Germinal center (tissue), 1 donor: ENCODE measurements around the gene LGR6.

ENCODE experiments used
- DNase-seq: peaks from one replicate; pipeline ENCODE4 v3.0.0; 2012; ENCODE audit warnings: mixed read lengths, low spot score

LGR6 gene

DNA sequence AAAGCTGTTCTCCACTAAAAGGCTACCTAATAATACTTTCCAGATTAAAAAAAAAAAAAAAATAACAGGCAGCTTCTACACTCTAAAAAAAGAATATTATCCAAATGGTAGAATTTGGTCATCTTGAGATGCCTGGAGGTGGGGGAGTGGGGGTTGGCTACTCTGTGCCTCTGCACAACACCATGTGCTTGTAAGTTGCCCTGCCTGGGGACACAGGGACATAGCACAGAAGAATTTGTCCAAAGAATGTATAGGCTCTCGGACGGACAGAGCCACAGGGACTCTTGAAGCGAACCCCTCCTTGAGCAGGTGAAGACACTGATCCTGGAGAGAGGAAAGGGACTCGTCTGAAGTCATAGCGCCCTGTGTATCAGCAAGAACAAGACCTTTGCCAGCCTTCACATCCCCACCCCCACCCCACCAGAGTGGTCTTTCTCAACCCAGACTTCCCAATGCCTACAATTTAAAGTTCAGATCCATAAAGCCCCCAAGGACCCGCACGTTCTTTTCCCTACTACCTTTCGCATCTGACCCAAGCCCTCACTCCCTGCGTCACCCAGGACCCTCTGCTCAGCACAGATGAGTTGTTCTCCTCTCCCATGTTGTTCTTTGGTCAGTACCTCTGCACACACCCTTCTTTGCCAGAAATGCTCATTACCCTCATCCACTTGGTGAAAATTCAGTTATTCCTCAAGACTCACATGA is 72.6 kb downstream of the LGR6 start:
- no peak for DNase-seq

DNA sequence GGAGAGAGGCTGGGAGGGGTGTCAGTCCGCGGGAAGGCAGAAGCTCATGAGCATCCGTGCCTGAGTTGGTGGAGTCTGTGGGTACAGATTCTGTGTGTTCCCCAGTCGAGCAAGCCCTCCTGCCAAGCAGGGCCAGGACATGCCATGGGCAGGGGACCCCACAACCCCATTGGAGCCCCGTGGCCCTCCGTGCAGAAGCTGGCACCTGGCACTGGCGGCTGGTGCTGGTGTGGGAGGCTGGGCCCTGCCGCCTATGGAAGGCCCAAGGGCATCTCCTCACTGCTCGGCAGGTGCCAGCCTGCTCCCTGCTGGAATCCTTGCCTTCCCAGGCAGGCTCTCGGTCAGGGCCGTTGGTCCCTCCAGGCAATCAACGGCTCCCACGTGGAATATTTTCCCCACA is 74.4 kb downstream of the LGR6 start:
- no peak for DNase-seq

DNA sequence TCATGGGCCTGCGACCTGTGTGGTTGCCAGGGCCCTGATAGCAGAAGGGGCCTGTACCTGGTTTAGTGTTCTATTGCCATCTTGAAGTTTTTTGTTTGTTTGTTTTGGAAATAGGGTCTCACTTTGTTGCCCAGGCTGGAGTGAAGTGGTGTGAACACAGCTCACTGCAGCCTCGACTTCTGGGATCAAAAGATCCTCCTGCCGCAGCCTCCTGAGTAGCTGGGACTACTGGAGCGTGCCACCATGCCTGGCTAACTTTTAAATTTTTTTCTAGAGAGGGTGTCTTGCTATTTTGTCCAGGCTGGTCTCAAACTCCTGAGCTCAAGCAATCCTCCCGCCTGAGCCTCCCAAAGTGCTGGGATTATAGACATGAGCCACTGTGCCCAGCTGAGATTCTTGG is 75.2 kb downstream of the LGR6 start:
- no peak for DNase-seq

DNA sequence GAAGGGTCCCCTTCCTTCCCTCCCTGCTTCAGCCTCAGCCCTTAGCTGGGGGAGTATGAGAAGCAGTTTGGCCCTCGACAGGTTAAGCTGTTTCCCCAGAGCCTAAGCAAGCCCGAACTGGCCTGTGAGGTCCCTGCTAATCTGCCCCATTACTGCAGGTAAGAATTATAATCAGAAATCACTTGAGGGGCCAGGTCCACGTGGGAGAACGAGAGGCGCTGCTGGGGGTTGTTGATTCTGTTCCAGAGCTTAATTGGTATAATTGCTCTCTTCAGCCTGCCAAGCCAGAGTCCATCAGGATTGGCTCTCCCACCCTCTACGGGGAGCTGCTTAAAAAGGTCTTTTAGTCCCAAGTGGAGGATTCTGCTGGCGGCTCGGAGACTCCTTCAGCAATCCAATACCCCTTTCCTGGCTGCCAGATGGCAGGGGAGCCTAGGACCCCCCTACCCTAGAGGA is 77.3 kb downstream of the LGR6 start:
- no peak for DNase-seq

DNA sequence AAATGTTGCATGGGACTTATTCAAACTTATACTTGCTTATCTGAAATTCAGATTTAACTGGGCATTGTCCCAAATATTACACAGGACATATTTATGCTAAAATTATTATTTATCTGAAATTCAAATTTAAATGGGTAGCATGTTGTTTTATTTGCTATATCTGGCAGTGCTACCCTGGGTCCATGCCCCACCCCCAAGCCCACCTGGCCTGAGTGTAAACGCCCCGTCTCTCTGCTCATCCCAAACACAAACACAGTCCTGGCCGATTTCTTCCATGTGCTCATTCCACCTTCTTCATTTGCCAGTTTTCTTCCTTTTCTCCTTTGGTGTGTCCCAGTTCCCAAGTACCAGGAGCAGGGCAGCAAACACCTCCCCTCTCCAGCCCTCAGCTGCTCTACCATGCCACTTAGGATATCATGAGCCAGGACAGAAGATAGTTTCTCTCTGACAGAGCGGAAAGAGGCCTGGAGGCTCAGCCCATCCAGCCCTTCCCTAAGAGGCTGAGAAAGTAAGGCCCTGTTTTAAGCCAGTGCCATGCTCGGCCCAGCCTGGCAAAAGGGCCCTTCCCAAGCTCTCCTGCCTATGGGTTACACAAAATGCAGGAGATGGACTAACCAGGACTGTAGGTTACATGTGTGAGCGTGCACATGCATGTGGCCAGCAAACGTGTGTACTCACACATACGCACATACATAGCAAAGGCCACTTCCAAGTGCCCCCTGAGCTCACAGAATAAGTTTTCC is 78.7 kb downstream of the LGR6 start:
- no peak for DNase-seq

DNA sequence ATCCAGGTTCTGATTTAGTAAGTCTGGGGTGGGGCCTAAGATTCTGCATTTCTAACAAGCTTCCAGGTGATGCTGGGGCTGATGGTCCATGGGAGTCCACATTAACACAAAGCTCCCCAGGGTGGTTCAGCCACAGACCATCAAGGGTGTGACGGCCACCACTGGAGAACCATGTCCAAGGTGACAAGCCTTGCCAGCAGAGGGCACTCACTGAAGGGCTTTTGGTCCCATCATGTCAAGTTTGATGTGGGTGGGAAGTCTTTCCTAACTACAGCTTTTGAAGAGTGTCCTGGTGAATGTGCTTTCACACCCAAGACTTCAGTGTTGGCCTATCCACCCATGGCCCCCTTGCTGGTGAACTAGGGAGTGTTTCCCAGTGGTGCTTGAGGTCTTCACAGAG is 81.0 kb downstream of the LGR6 start:
- peak; percentile 26 for DNase-seq

DNA sequence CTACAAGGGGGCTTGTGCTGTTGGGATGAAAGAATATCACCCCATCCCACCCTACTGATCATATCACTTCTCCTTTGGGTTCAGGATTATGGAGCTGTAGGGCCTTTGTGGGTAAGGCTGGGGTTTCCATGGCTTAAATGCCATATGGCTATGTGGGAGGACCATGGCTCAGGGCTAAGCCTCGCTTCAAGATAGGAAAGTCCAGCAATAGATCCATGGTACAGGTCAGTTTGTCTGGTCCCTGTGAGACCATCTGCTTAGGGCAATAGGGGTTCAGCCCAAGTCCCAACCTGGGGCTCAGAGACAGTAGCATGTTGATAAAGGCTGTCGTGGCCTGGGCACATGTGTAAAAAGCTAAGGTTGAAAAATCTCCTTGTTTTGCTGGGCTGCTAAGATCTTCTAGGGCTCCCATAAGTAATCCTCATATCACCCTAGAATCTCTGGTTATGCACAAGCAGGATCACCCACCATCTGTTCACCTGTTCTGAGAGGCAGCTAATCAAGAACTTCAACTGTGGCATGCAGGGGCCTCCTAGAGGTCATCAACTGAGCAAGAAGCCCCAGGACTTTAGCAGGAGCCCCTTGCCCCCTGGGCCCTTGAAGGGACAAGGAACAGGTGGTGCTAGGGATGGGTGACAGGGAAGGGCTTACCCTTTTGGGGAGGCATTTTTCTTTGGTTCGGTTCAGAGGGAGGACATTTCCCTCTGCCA is 81.6 kb downstream of the LGR6 start:
- no peak for DNase-seq

DNA sequence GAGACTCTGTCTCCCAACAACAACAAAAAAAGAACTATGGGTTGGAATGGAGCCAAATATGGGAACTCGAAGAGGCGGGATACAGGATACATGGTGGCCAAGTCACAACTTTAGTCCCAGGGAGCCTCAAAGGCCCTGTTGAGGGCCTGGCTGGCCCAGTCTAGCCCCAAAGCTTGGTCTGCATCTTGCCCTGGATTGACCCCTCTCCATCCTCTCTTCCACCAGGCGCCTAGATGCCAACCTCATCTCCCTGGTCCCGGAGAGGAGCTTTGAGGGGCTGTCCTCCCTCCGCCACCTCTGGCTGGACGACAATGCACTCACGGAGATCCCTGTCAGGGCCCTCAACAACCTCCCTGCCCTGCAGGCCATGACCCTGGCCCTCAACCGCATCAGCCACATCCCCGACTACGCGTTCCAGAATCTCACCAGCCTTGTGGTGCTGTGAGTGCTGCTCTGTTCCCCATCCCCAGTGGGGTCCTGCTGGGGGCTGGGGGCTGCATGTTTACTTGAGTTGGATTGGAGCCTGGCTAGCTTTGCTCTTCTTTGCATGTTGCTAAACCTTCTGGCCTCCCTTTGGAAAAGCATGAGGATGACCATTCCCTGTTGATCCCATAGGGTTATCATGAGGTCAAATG is 82.6 kb downstream of the LGR6 start:
- no peak for DNase-seq

DNA sequence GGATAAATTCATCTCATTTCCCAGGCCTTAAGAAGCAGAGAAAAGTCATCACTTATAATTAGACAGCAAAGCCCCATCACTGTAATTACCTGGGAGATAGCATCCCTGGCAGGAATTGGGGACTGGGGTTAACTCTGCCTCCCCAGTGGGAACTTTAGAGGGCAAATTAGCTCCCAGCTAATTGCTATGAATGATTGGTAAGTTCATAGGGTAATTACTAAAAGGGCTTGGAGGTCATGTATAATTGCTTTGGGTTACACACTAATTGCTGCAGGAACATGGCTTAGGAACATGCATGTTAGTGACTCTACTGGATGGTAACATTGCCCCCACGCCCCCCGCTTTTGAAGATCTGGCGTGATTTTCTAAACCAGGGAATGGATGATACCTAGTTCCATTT is 83.3 kb downstream of the LGR6 start:
- DNase-seq: no peak

DNA sequence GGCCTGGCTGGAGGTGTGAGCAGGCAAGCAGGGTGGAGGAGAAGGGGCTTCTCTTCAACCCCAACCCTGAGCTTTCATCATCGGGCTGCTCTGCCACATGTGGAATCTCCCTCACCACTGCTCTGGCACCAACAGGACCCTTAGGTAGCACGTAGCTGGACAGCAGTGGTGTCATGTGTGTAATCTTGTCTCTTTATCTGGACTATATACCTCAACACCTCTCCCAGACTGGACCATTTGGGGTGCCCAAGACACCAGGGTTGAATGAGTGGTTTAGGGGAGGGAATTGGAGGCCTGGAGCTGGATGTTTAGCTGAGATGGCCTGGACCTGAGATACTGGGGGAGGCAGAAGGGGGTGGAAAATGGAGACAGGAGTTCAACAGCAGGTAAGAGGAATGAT is 85.2 kb downstream of the LGR6 start:
- DNase-seq: no peak

DNA sequence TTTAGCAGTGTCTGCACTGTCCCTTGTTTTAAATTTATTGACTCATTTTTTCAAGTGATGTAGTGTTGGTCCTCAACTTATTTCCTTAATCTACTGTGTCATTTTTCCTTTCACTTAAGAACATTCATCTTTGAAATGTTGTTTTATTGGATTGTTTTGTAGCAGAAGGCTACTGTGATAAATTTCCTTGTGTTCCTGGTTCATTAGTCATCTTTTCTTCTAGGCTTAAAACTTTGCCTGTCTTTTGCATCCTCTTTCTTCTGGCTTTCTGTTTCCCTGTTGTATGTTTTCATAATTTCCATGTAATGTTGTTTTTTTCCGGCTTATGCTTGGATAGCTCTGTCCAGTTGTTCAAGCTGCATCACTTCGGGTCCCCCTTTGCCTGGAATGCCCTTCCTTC is 86.2 kb downstream of the LGR6 start:
- no peak for DNase-seq

DNA sequence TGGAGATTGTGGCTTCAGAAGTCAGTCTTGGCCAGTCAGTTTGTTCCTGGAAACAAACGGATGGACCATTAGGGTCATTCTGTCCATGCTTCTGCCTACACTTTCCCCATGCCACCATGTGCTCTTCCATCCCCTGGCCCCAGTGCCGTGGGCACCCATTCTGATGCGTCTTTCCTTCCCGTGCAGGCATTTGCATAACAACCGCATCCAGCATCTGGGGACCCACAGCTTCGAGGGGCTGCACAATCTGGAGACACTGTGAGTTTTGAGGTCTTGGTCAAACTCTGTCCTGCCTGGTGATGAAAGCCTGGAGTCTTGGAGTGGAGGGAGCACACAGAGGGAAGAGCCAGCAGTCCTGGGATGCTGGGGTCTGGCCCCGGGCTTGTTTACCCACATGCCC is 87.0 kb downstream of the LGR6 start:
- no peak for DNase-seq

DNA sequence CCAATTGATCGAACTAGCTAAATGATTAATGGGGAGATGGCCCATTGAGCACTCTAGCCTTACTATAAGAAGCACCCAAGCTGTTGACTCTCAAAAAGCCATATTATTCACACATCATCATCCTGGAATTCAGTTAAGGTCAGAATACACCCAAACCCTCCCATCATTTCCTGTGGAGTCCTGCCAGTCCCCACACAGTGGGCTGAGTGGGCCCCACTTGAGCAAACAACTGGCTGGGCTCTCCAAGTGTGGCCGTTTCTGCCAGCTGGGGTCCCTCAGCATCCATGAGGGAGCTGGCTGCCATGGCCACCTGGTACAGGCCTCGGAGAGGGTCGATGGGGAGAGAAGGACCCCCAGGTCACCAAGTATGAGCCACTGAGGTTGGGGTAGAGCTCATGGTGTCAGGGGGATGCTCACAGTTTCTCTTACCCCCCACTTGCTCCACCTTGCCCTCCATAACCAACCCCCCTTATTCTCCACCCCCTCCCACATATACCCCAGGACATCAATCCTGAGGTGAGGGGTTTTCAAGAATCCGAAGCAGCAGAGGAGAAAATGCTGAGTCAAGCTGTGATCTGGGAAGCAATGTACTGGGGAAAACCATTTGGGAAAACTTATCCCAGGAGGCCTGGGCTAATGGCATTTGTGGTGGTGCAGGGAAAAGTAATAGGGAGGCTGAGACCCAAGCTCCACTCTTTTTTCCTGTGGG is 87.9 kb downstream of the LGR6 start:
- DNase-seq: no peak

DNA sequence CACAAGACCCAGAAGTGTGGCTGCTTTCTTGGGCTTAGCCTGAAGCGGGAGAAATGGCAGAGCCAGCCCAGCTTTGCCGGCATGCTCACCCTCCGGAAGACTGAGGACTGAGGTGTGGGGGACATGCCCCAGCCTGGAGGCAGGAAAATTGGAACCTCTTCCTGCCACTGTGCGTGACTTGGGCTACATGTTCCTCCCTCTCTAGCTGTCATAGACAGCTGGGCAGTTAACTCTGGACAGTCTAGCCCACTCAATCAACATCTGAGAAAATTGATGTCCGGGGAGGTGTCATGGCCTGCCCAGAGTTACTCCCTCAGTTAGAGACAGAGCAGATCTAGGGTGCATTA is 88.4 kb downstream of the LGR6 start:
- no peak for DNase-seq

DNA sequence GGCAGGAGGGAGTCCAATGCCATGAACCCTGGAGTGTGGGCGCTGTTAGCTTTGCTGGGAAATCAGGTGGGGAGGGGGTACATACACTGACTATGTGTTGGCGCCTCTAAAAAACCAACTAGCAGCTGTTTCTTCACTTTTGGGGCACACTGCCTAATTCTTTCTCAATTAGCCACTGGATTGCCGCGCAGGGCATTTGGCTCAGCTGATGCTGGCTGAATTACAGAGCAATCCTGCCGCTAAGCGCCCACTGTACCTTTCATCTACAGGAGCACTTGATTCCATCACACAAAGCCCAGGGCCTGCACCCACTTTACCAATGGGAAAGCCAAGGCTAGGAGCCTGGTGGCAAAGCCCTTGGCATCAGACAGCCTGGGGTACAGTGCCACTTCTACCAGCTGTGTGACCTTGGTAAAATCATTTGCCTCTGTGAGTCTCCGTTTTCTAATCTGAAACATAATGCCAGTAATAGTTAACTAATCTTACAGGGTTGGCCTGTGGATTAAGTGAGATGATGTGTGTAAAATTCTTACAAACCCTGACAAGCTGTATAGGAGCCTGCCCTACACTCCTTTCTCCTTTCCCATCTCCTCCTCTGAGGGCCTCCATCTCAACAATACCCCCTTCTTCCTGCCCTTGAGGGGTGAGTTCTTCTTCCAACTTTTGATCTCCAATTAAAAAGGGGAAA is 89.1 kb downstream of the LGR6 start:
- no peak for DNase-seq

DNA sequence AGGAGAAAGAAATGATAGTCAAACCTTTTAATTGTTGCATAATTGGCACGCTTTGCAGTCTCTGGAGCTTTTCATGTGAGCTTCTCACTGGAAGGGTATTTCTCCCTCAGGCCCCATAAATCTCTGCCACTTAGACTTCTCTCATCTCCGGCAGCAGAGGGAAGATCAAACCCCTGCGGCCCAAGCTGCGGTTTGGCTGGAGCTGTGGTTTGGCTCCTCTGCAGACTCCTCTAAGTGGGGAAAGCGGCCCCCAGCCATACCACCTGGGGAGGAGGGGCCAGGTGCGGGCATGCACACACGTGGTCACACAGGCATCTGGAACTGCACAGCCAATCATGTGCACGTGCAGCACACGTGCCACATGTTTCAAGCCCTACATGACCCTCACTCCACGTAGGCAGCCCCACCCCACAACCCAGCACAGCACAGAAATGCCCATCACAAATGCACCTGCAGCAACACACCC is 89.8 kb downstream of the LGR6 start:
- DNase-seq: no peak

DNA sequence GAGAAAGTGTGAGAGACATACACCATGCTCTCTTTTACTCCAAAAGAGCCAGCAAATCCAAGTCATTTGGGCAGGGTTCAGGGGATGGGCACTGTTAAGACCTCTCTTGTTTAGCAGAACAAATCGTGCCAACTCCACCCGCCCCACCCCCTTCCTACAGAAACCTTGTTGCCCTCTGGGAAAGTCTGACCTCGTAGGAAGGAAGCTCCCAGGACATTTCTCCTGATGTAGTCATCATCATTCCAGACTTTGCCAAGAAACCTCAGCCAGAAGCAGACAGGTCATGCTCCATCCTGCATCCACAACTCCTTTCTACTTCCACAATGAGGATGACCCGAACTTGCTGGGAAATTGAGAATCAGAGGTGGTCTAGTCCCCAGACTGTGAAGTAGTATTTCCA is 90.4 kb downstream of the LGR6 start:
- no peak for DNase-seq

DNA sequence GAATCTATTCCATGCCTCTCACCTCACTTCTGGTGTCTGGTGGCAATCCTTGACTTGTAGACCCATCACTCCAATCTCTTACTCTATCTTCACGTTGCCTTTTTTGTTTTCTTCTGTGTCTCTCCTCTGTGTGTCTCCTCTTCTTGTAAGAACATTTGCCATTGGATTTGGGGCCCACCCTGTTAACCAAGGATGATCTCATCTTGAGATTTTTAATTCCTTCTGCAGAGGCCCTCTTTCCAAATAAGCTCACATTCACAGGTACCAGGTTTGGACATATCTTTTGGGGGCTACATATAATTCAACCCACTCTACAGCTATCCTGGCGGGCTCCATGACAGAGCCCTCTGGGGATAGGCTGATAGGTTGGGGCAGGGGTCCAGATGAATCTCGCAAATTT is 92.3 kb downstream of the LGR6 start:
- DNase-seq: no peak

DNA sequence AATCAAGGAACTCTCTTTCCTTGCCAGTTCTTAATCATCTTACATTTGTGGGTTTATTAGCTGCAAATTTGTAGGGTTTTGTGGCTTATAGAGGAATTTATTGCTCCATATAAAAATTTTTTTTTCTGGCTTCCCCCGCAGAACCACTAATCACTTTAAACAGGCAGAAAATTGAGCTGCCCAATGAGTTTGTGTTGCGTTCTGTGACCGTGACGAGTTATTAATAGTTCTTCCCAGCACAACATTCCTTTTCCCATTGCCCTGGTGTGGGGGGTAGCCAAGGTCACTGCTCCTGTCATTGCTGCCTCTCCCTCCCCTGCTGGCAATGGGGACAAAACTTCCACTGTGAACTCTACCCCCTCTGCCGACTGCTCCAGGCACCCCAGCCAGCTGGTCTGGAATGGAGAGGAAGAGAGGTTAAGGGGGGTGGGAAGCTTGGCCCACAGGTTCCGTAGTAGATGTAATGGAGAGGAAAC is 93.1 kb downstream of the LGR6 start:
- DNase-seq: no peak

DNA sequence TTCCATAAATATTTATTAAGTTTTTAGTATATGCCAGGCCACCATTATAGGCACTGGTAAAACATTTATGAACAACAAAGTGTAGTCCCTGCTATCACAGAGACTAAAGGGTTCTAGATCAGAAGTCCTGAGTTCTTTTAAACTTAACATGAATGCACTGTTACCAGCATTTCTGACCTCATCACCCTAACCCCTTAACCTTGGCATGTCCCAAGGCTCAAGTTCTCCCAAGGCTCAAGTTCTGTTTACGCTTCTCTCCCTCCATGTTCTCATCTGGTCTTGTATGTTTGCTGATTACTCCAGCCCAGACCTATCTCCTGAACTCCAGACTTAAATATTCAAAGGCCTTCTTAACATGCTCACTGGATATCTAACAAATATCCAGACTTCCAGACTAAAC is 93.6 kb downstream of the LGR6 start:
- no peak for DNase-seq

DNA sequence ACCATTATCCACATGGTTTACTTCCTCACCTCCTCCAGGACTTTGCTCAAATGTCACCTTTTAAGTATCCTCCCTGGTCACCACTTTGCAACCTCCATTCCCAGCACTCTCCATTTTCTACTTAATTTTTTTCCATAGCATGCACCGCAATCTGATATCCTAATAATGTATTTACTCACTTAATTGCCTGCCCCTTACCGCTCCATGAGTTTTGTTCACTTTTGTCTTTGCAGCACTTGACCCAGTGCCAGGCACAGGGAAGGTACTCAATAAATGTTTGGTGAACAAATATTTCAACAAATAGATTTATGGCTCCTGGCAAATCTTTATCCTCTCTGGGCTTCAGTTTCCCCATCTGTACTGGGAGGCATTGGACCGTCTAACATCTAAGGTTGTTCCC is 94.6 kb downstream of the LGR6 start:
- DNase-seq: no peak
